ENCODE results near the gene KCNH6.
A peak's percentile ranks its signal among the peaks of the same experiment; 100 is the strongest.

The KCNH6 gene, protein sequence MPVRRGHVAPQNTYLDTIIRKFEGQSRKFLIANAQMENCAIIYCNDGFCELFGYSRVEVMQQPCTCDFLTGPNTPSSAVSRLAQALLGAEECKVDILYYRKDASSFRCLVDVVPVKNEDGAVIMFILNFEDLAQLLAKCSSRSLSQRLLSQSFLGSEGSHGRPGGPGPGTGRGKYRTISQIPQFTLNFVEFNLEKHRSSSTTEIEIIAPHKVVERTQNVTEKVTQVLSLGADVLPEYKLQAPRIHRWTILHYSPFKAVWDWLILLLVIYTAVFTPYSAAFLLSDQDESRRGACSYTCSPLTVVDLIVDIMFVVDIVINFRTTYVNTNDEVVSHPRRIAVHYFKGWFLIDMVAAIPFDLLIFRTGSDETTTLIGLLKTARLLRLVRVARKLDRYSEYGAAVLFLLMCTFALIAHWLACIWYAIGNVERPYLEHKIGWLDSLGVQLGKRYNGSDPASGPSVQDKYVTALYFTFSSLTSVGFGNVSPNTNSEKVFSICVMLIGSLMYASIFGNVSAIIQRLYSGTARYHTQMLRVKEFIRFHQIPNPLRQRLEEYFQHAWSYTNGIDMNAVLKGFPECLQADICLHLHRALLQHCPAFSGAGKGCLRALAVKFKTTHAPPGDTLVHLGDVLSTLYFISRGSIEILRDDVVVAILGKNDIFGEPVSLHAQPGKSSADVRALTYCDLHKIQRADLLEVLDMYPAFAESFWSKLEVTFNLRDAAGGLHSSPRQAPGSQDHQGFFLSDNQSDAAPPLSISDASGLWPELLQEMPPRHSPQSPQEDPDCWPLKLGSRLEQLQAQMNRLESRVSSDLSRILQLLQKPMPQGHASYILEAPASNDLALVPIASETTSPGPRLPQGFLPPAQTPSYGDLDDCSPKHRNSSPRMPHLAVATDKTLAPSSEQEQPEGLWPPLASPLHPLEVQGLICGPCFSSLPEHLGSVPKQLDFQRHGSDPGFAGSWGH

DNA sequence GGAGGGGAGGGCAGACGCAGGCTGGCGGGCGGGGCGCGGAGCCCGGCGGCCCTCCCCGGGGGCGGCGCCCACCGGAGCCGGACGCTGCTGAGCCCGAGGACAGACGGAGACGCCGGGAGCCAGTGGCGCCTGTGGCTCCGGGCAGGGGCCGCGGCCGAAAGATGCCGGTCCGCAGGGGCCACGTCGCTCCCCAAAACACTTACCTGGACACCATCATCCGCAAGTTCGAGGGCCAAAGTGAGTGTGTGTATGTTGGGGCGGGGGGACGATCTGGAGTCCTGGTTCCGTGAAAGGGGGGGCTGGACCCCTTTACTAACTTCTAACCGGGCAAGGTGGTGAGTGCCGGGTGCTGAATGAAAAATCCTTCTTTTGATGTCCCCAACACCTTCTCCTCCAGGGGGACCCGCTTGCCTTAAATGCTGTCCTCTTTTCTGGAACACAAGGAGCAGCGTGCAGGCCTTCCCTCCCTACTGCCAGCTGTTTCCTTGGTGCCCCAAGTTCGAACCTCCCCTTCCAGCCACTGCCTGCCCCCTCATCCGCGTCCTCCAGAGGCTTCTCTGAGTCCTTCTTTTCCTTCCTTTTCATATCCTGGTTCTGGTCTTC, at the start of gene KCNH6:
TSS of gene KCNH6 (plus strand) at position 106 of the 603 bp plus-strand sequence. CDS start at position 162, 56 bp downstream.
- DNase-seq: no peak

DNA sequence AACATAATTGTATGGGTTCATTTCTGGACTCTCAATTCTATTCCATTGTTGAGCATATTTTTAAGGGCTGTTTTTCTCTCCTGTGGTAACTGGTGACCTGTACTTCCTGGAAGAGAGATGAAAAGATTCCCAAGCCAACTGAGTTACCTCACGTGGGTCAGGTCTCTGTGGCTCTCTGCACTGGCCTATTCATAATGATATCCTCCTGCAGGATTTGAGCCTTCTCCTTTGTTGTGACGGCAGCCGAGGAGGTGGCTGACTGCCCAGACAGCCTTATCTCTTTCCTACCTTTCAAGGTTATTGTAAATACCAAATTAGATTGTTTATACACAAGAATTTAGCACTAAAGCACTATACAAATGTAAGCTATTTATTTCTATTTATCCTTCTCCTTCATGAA, 49.0 kb upstream of the KCNH6 start:
- DNase-seq: no peak

DNA sequence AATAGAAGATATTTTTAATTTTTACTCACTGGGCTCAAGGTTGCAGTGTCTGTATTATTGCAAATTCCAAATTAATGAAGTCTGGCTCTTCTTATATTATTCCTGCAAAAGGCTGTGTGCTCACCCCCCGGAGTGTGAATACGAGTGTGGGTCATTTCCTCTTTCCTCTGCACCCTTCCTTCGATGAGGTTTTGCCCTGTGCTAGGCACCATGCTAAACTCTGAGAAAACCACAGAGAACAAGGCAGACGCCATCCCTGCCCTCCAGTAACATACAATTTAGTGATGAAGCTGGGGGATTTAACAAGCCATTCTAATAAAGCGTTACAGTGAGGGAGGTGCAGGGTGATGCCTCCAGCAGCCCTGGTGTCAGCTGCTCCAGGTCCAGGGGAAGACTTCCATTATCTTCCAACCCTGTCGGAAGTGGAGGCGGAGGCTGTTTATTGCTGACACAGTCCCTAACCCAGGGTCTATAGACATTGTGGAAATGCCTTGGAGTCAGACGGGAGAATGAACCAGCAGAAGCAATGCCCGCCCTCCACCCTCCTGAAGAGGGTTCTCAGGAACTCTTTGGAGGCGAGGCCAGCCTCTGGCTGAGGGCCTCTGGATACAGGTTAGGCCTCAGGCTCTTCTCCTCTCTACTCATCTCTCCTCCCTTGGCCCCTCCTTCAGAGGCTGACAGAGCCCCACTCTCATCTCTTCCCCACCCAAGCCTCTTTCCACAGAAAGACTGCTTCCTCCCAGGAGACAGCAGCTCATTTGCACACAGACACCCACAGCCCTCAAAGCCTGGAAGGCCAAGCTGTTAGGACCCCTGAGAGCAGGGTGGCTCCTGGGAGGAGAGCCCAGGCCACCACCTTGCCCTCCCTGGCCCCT, 48.3 kb upstream of the KCNH6 start:
- DNase-seq: no peak

DNA sequence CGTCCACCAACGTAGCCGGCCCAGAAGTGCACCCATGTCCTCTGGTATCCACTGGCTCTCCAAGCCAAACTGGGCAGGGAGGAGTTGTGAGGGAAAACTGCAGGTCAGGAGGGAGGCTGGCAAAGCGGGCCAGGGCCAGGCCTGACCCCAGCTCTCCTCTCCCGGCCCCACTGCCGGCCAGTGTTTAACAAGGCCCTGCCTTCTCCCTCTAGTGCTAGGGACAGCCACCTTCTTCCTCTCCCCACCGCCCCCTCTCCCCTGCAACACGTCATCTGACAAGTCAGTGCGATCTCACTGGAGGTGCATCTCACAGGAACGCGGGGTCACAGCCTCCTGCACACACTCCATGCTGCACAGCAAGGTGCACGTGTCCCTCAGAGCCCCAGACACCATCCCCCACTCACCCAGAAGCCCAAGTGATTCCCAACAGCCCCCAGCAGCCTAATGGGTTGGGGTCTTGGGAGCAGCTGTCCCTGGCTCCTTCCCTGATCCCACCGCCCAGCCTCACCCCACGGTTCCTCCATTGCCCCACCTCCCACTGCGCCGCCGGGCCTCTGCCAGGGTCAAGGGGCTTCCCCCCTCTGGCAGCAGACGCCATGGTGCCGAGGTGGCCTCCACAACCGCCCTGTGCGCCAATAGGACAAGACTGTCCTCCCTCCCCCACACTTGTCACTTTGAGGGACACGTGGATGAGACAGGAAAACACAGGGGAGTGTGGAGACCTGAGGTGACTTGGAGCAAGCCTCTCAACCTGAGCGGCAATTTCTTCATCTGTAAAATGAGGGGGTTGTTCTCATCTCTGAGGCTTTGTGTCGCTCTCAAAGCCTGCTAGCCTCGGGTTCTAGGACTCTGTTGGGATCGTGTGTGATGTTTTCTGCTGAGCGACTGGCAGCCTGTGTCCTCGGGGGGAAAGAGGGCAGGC, 47.4 kb upstream of the KCNH6 start:
- no peak for DNase-seq

DNA sequence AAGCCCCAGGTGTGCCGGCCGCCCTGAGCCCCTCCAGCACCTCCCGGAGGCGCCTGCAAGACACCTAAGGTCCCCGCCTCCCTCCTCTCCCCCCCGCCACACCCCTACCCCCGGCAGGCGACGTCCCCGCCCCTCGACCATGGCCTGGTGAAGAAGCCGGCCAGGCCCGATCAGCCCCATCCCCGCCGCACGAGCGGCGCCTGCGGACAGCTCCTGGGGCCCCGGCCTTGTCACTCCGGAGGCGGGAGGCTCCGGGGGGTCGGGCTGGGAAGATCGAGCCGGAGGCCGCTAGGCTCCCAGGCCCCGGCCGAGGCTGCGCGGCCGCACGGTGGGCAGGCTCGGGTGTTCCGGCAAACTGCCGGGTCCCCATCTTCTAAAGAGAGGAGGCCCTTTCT, 46.7 kb upstream of the KCNH6 start:
- DNase-seq: no peak

DNA sequence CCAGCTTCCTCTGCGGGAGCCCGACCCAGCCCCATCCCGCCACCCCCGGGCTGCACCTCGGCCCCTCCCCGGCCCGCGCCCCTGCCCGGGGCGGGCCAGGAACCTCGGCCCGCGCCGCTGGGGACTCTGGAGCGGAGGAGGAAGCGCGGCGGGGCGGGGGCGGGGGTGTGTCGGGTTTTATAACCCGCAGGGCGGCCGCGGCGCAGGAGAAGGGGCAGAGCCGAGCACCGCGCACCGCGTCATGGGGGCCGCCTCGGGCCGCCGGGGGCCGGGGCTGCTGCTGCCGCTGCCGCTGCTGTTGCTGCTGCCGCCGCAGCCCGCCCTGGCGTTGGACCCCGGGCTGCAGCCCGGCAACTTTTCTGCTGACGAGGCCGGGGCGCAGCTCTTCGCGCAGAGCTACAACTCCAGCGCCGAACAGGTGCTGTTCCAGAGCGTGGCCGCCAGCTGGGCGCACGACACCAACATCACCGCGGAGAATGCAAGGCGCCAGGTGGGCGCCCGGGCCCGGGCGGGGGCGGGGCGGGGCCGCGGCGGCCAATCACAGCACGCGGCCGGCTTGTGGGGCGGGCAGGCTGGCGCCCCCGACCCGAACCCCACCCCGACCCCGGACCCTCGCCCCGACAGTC, 46.2 kb upstream of the KCNH6 start, which contains the start of gene ACE:
TSS of gene ACE (plus strand) at position 208 of the 626 bp plus-strand sequence. CDS start at position 242, 34 bp downstream.
- DNase-seq: peak; percentile 21

DNA sequence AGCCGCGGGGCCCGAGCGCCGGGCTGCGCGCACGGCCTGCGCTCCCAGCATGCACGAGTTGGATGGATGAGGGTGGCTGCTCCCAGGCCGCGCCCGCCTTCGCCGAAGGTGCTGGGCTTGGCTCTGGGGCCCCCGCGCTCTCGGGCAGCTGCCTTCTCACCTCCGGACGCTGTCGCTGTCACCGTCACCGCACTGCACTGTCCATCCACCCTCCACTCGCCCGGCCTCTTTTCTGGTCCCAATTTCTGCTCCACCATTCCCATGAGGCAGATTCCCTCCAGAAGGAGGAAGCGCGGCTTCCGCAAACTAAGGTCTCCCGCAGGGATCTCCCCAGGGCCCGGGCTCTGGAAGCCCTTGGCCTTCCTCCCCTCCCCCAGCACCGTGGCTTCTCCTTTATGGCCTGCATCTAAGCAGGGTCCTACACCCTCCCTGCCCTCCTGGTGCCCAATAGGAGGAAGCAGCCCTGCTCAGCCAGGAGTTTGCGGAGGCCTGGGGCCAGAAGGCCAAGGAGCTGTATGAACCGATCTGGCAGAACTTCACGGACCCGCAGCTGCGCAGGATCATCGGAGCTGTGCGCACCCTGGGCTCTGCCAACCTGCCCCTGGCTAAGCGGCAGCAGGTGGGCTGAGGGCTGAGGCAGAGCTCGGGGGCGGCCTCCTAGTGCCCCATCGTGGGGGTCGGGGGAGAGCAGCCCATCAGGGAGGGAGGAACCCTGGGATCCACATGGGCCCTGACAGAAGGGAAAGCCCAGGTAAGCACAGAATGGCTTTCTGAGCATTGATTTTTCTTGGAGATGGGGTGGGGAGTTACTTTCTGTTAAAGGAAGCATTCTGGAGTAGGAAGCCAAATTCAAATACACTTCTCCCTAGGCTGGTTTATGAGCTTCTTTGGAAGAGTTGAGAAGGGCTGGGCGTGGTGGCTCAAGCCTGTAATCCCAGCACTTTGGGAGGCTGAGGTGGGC, 45.4 kb upstream of the KCNH6 start:
- DNase-seq: no peak

DNA sequence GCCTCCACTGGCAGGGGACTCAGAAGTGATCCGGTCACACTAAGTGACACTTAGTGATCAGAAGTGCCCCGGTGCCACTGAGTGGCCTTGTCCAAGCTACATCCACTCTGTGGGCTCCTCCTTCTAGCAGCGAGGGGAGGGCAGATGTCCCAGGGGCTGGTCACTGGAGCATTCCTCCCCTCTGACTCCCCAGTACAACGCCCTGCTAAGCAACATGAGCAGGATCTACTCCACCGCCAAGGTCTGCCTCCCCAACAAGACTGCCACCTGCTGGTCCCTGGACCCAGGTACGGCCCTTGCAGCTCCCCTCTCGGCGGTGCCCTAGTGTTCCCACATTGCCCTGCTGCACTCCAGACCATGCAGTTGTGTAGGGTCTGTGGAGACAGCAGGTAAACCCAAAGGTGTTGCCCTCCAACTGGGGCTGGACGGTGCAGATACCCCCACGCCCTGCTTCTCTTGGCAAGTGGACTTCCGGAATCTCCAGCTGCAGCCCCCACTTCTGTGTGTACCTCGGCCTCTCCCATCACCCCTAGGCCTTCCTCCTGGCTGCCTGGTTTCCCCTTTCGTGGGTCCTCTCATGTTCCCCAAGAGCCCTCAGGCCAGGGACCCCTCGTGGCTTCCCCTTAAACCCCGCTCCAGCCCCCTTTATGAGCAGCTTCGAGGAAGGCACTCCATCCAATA, 44.2 kb upstream of the KCNH6 start:
- peak; percentile 79 for DNase-seq

DNA sequence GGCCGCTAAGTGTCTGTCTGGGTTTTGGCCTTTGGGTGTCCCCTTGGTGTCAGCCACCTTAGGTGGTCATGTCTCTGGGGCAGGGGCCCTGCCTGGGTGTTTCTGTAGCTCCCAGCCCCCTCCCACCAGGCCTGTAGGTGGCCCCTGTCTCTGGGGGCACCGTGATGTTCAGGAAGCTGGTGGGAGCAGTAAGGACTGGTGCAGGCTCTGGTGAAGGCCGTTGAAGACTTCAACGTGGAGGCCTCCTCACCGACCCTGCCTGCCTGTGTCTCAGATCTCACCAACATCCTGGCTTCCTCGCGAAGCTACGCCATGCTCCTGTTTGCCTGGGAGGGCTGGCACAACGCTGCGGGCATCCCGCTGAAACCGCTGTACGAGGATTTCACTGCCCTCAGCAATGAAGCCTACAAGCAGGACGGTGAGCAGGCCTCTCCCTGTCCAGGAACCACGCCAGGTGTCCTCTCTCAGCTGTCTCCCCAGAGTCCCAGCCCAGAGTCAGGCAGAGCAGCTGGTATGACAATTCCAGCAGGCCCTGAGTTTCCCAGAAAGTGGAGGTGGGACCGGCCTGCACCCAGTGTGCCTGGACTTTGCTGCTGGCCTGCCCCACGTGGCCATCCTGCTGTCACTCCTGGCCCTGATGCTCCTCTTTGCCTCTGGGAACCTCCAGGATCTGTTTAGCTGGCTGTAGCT, 43.5 kb upstream of the KCNH6 start:
- DNase-seq: no peak

DNA sequence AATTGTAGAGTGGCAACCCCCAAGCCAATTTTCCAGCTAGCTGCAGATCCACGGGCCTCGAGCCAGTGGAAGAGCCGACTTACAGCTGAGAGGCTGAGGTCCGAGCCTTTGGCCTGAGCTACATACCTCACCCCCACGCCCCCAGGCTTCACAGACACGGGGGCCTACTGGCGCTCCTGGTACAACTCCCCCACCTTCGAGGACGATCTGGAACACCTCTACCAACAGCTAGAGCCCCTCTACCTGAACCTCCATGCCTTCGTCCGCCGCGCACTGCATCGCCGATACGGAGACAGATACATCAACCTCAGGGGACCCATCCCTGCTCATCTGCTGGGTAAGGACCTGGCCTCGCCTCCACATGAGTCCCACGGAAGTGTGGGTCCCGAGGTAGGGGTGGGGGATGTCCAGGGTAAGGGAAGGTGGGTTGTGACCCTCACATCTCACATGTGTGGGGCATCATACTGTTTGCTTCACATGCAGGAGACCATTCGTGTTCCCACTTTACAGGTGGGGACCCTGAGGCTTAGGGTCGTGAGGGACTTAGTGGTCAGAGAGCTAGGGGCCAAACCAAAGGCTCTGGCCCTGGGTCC, 42.9 kb upstream of the KCNH6 start:
- DNase-seq: no peak

DNA sequence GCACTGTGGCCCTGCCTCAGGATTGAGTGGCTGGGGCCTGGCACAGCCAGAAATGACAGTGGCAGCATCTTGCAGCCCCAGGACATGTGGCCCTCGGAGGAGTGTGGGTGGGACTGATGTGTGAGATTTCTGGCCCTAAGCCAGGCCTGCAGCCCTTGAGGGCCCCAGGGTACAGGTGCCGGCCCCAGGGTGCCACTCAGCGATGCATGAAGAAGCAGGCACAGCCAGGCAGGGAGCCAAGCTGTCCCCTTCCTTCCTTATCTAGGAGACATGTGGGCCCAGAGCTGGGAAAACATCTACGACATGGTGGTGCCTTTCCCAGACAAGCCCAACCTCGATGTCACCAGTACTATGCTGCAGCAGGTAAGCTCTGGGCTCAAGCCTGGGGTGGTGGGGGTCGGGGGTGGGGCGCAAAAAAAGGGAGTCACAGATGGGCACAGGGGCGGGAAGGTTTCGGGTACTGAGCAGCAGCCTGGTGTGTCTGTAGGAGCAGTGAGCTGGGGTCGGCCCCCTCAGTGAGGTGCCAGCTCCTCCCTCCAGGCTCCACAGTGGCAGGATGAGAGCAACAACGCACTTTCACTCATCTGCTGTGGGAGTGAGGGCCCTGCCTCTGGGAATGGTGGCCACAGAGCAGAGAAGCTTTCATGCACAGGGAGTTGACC, 42.2 kb upstream of the KCNH6 start:
- no peak for DNase-seq

DNA sequence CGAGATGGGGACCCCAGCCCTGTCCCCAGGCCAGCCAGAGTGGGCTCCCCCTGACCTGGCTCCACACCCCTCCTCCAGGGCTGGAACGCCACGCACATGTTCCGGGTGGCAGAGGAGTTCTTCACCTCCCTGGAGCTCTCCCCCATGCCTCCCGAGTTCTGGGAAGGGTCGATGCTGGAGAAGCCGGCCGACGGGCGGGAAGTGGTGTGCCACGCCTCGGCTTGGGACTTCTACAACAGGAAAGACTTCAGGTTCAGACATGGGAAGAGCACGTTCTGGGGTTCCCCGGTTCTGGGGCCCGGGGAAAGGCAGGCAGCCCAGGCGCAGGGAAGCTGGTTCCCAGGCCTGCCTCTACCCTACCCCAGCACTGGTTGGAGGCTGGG, 41.7 kb upstream of the KCNH6 start:
- DNase-seq: no peak

DNA sequence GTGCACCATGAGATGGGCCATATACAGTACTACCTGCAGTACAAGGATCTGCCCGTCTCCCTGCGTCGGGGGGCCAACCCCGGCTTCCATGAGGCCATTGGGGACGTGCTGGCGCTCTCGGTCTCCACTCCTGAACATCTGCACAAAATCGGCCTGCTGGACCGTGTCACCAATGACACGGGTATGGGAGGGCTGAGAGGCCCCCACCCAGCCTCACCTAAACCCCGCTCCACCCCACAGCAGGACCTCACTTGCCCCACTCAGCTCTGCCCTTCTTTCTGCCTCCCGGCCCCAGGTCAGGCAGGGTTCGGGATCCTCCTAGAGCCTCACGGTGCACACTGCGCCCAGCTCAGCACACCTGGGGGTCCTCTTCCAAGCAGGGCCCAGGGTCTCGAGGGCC, 40.6 kb upstream of the KCNH6 start:
- DNase-seq: no peak

DNA sequence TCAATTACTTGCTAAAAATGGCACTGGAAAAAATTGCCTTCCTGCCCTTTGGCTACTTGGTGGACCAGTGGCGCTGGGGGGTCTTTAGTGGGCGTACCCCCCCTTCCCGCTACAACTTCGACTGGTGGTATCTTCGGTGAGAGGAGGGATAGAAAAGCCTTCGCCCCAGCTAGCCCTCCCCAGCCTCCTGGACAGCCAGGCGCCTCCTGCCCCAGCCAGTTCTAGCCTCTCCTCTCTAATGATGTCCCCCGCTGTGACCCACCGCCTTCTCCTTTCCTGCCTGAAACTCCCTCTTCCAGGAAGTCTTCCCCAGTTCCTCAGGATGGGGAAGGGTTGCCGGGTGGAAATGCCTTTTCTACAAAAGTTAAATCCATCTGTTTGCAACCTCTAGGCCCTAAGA, 40.1 kb upstream of the KCNH6 start:
- DNase-seq: no peak

DNA sequence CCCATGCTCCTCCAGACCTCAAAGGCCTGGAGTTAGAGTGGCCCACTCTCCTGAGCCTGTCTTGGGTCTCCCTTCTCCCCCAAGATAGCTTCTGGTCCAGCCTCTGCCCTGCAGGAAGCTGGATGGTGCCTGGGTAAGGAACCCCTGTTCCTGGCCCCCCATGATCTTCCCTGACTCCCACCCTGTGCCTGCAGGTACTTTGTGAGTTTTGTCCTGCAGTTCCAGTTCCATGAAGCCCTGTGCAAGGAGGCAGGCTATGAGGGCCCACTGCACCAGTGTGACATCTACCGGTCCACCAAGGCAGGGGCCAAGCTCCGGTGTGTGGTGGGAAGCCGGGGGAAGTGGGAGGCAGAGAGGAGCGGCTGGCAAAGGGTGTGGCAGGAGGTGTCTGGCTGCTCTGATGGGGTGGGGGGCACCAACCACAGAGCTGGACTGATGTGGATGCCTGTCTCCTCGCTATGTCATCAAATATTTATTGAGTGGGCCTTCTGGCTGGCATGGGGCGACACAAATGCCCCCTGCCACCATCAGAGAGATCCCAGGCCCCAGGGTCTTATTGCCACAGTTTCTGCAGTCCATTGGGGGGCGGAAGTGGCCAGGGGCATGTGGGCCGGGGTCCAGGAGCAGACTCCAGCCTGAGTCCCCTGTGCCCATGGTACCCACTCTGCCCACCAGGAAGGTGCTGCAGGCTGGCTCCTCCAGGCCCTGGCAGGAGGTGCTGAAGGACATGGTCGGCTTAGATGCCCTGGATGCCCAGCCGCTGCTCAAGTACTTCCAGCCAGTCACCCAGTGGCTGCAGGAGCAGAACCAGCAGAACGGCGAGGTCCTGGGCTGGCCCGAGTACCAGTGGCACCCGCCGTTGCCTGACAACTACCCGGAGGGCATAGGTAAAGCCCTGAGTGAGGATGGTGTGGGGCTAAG, 39.2 kb upstream of the KCNH6 start:
- no peak for DNase-seq

Data from stimulated activated CD4-positive, alpha-beta T cell treated with anti-CD3 and anti-CD28 coated beads, Interleukin-1b, Interleukin-23, amount 100 ng/mL, for 48 hours (primary cell).